Measurements from ENCODE around the gene ZNF496.

DNA sequence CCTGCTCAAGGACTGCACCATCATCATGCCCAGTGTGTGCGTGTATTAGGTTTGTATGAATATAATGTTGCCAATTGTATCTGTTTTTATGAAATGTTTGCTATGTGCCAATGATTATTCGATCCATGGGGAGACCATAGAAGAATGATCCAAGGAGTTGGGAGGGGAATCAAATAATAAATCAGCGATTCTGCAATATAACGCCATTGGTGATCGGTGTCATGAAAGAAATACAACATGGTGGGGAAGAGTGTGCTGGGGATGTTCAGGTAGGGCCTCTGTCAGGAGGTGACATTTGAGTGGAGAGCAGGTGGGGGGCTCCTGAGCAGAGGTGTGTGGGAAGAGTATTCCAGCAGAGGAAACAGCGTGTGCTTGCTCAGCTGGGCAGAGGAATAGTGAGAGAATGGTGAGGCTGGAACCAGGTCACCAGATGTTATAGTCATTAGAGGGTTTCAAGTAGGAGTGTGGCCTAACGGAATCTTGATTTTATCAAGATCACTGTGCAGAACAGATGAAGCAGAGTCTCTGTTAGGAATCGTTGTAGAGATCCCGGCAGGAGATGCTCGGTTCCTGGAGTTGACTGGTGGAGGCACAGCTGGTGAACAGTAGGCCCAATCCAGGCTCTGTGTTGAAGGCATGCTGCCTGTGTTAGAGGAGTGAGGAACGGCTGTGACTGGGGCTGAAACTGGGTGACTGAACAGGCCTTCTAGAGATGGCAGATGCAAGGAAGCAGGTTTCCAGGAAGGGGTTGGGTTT, 2.9 kb upstream of the ZNF496 start:
- TF ChIP-seq, protein P1, sequence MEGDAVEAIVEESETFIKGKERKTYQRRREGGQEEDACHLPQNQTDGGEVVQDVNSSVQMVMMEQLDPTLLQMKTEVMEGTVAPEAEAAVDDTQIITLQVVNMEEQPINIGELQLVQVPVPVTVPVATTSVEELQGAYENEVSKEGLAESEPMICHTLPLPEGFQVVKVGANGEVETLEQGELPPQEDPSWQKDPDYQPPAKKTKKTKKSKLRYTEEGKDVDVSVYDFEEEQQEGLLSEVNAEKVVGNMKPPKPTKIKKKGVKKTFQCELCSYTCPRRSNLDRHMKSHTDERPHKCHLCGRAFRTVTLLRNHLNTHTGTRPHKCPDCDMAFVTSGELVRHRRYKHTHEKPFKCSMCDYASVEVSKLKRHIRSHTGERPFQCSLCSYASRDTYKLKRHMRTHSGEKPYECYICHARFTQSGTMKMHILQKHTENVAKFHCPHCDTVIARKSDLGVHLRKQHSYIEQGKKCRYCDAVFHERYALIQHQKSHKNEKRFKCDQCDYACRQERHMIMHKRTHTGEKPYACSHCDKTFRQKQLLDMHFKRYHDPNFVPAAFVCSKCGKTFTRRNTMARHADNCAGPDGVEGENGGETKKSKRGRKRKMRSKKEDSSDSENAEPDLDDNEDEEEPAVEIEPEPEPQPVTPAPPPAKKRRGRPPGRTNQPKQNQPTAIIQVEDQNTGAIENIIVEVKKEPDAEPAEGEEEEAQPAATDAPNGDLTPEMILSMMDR (IDR thresholded peaks at IDR 0.05): no peak
- no peak for TF ChIP-seq POLR2A (IDR thresholded peaks at IDR 0.05)
